NCI-H524 (cell line): ENCODE measurements around the gene CDC42BPA.
A peak's percentile ranks its signal among the peaks of the same experiment; 100 is the strongest.

Source experiments
- DNase-seq, 2 experiments: peaks; one replicate each; lab custom pipeline; 2025; lab: John Stamatoyannopoulos, UW

Gene CDC42BPA

DNA sequence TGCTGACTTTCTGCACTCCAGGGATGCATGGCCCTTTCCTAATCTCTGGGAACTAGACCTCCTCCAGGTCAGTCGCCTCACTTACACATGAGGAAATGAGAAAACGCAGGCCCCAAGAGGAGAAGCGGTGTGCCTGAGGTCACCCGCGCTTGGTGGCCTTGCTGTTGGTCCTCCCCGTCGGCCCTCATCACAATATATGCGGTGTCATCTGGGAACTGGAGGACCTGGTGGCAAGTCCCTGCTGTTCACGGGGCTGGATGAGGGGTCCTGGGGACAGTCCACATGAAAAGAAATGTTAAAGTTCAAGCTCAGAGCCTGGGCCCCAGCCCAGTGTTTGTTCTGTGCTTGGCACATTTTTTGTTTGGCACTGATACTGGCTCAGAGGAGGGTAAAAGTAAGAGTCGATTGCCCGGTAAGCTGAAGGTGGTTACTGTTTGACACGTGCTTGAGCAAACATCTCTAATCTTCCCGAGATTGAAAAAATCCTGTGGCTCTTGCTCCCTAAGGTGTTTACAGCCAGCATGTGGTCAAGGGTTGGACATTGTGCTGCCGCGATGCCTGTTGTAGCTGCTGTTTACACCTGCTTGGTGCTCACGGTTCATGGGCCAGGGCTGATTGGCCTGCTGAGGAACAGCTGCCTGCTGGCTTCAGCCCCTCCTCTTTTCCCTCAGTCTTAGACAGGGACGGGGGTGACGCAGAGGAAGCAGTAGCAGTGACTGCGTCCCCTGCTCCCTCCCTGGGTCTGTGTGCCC lies 373.0 kb downstream of the CDC42BPA start:
- peak in 1 of 2 experiments; percentile 31 for DNase-seq

DNA sequence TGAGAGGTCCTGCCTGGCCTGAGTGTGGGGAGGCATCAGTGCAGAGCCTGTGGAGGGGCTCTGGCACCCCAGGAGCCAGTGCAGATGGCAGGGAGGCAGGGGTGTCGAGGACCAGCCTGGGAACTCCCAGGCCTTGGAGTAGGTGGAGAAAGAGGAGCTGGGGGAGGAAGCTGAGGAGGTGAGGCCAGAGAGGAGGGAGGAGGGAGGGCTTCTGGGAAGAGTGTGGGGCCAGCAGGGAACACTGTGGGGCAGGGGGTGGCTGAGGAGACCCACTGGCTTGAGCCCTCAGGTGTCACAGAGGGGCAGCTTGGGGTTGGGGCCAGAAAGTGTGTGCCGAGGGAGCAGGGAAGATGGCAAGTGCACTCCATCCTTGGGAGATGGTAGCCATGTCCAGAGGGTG lies 374.4 kb downstream of the CDC42BPA start:
- no peak for DNase-seq

DNA sequence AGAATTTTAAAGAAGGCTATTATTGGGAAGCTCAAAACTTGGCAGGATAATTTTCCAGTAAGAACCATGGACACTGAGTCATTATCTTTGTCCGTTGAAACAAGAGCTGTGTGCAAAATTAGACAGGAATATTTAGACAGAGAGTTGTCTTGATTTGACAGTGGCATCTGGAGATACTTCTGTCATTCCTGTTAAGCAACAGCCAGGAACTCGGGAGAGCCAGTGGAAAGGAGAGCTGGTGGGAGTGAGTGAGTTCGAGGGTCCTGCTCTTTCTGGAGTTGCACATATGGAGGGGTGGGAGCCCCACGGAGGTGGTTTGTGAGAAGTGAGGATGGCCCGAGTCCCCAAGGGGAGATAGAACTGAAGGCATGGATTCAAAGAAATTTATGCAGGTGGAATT lies 375.1 kb downstream of the CDC42BPA start:
- no peak for DNase-seq

DNA sequence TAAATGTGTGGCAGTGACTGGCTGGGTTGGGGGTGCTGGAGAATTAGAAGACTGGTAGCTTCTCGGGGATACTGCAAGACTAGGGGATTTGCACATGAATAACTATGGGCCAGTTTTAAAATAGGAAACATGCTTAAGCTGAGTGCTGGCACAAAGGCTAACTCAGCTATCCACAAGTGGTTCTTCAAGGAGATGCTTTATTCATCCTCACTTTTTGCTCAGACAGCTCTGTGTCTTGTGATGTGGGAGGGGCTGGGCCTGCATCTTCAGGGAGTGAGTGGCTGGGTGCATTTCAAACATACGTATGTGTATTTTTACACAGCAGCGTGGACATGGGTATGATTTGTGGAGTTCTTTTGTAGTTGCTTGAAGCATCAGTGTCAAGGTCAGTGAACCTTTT lies 375.9 kb downstream of the CDC42BPA start:
- no peak for DNase-seq

DNA sequence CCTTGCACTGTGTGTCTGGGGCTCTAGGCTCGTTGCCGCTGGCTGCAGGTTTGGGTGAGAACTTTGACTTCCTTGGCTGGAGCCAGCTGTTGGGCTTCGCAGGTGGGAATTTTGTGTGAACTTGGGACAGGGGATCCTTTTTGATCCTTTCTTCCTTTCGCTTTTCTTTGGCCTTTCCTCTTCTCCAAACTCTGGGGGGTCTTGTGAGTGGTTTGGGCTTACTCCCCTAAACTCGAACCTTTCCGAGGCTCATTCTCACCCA lies 377.6 kb downstream of the CDC42BPA start:
- no peak for DNase-seq

DNA sequence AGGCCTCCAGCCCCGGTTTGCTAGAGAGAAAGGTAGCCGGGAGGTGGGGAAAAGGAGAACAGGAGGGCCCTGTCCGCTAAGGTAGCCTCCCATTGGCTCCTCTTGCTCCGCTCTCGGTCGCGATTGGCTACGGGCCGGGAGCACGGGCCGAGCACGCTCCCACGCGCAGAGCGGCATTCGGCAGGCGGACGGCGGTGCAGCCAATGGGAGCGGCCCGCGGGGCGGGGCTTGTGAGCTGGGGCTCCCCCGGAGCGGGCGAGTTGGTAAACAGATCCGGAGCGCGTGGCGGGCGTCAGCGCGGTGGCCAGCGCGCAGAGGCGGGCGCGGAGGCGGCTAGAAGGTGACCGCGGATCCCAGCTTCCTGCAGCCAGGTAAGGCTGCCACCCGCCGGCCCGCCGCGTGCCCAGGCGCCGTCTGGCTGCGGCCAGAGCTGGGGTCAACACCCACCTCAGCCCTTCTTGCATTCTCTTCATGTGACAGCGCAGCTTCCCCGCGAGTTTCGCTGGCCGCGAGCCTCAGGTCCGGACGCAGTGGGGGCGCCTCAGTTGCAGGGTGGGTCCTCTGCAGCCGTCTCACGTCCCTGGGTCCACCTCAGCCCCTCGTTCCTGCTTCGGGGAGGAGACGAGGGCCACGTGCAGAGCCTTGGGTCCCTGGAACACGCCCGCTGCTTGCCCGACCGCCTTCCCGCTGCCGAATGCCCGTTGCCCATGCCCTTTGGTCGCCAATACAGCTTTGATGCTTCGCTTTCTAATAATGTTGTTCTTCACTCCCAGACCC lies 378.1 kb downstream of the CDC42BPA start, which contains the start of gene COQ8A:
TSS of gene COQ8A (plus strand) at position 266 of the 777 bp plus-strand sequence. CDS start 21,092 bp downstream, outside the sequence.
- DNase-seq, result peak; percentile 97 to 99
